ENCODE results near the gene BRF1.

- TF ChIP-seq POLR2A (IDR thresholded peaks at IDR 0.05) (no peak), CTCF (IDR thresholded peaks at IDR 0.05) (no peak)
These were observed 22.2 kb upstream of the BRF1 start for GRCh38 chr14:105322791-105323556.

Measured in ovary (tissue), 3 donors.